HG03442 (cell line): ENCODE results near the gene TMCC2.
A peak's percentile ranks its signal among the peaks of the same experiment; 100 is the strongest.
"Not testable (repeated sequence)": the region's sequence is repeated elsewhere in the genome, so short reads cannot be mapped to it uniquely, and the experiment has no call there.

Experiments used
- ATAC-seq: cut with Tn5 transposase; IDR thresholded peaks from one replicate; pipeline ENCODE4 v1.9.1; 2021; ENCODE audit warnings: mild to moderate bottlenecking, moderate library complexity; ENCODE audit not compliant: unreplicated experiment

The TMCC2 gene

DNA sequence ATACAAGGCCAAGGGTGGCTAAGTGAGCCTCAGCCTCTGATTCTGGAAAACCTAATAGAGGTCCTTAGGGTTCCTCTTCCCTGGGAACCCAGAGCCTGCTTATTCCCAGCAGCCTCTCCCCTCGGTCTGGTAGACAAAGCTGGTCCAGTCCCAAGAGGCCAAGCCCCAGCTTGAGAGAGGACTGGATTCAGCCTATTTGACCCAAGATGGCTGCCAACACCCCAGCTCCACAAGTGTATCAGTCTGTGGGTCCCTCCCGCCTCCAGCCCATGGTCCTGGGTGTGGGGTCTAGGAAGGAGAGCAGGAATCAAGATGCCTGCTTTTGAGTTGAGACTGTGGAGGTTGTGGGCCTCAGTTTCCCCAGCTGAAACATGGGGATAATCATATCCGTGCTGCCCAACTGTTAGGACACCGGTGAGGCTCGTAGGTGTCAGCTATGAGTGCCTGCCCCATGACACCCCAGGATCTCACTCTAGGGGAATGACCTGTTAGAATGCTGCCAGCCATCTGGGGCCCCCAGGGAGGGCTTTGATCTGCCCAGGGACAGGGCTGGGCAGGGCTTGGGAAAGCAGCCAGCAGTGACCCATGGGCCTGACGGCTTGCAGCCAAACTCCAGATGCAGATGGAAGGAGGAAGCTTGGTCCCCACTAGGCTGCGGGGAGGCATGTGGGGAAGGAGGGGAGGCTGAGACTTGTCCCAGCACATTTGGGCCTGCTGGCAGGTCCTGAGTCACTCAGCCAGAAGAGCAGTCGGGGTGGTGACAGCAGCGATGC, 48.4 kb downstream of the TMCC2 start:
- no peak for ATAC-seq

DNA sequence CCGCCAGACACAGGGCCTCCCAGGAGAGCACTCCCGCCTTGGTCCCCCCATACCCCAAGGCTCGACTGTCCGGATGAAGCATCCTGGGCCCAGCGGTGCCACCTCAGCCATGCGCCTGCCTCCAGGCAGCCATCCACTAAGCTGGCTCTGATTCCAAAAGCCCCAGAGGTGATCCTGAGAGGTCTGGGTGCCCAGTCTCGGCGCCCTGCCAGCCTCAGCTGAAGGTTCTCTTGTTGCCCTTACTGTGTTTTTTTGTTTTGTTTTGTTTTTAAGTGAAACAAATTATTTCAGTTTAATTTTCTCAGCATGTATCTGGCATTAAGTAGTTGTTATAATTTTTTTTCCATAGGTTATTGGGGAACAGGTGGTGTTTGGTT, 48.9 kb downstream of the TMCC2 start:
- ATAC-seq, result no peak

DNA sequence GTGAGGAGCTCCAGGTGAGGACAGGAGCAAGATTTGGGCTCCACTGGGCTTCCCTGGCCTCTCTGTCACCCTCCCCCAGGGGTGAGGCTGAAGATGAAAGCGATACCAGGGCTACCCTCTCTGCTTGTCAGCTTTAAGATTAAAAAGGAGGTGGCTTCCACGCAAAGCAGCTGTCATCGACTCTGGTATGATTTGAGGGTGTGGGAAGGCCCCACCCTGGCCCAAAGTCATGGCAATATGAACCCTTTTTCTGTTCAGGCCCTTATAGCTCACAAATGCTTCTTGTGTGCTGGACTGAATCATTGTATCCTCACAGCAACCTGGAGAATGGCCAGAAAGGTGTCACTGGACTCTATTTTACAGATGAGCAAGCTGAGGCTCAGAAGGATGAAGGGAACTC, 52.2 kb downstream of the TMCC2 start:
- ATAC-seq, result no peak

DNA sequence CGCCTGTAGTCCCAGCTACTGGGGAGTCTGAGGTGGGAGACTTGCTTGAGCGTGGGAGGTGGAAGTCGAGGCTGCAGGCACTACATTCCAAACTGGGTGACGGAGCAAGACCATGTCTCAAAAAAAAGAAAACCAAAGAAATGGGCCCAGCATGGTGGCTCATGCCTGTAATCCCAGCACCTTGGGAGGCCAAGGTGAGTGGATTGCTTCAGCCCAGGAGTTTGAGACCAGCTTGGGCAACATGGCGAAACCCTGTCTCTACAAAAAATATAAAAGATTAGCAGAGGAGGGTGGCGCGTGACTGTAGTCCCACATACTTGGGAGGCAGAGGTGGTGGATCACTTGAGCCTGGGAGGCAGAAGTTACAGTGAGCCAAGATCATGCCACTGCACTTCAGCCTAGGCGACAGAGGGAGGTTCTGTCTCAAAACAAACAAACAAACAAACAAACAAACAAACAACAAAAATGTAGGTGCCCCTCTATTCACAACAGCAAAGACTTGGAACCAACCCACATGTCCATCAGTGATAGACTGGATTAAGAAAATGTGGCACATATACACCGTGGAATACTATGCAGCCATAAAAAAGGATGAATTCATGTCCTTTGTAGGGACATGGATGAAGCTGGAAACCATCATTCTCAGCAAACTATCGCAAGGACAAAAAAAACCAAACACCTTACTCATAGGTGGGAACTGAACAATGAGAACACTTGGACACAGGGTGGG, 53.1 kb downstream of the TMCC2 start:
- ATAC-seq, result not testable (repeated sequence)

DNA sequence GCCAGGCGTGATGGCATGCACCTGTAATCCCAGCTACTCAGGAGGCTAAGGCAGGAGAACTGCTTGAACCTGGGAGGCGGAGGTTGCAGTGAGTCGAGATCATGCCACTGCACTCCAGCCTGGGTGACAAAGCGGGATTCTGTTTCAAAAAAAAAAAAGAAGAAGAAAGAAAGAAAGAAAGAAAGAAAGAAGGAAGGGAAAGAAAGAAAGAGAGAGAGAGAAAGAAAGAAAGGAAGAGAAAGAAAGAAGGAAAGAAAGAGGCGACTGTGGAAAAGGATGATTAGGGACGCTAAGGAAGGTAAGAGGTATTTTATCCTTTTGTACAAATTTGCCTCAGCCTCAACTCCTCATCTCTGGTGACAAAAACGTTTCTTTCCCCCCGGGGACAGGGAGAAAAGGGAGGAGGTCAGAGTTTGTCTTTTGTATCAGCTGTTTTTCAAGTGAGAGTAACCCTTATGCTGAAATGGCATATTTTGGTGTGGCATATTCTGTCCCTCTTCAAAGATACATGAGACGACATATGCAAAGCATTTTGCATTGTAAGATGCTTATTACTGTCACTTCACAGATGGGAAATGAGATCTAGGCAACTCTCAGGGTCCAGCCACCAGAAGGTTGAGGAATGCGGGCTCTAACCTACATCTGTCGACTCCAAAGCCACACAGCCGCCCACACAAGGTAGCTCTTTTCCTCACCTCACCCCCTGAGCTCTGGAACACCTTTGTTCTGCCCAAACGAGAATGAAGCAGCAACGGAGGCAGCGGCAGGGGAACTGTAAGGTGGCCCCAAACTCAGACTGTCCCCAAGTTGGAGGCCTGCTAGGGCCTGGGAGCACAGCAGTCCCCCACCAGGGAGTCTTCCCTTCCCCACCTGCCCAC, 55.8 kb downstream of the TMCC2 start:
- no peak for ATAC-seq

DNA sequence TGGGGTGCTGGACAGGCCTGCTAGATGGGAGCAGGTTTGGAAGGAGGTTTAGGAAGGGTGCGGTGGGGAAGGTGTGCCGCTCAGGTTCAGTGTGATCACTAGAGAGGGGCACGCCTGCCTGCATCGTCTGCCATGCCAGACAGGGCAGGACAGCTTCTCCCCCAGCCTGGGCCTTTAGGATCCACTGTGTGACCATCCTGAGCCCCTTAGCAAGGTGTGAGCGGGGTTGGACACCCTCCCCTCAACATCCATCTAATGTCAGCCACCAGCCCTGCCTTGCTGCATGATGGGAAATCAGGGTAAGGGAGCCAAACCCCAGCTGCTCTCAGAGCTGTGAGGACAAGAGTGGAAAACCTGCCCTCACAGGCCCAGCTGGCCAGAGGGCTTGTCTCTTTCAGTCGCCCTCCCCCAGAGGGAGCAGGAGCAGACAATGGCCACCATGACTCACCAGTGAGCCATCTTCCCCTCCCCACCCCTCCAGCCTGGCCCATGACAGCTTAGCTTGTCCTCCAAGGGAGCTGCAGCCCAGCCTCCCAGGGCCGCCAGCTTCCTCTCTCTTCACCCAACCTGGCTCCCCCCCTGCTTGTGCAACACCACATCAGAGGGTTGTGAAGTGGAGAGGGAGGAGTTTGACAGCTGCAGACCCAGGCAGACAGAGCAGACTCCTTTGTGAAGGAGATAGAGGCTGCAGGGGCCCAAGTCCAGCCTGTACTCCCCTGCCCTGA, 56.8 kb downstream of the TMCC2 start:
- ATAC-seq, result no peak

DNA sequence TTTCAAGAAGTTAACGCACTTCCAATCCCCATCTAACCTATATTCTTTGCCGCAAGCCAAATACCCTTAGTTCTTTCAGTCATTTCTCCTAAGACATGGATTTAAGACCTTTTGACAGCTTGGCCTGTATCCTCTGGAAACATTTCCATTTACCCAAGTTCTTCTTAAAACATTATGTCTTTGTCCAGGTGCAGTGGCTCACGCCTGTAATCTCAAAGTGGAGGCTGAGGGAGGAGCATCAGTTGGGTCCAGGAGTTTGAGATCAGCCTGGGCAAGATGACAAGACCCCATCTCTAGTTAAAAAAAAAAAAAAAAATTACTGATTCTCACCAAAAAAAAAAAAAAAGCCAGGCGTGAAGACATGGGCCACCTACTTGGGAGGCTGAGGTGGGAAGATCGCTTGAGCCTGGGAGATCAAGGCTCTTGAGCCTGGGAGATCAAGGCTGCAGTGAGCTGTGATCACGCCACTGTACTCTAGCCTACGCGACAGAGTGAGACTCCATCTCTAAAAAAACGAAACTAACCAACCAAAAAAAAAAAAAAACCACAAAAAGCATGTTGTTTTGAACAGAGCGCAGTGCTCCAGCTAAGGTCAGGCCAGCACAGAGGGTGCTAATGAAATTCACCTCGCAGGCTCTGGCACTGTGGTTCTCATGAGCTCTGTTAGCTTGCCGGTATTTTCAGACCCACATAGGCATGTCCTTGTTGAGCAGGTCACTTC, 57.8 kb downstream of the TMCC2 start:
- peak; percentile 25 for ATAC-seq

DNA sequence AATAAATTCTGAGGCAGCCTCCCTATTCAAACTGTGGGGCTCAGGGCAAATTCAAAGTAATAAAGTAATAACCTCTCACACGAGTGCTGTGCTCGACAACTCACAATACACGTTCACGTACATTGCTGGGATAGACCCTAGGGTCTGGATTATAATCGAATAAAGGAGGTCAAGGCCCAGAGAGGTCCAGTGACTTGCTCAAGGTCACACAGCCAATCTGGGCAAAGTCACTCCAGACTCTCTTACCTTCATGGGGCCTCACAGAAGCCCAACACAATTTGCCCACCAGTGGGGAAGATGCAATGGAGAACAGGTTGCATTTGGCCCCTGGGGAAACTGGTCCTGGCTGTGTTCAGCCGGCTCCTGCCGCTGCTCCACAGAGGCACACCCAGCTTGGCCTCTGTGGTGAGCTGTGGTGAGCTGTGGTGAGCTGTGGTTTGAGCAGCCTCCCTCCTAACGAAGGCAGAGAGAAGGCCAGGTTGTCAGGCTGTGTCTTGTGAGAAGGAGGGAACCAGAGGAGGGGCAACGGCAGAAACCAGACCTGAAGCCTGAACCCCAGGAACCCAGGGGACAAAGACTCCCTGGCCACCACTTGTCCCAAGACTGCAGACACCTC, 58.7 kb downstream of the TMCC2 start:
- ATAC-seq, result peak; percentile 32

DNA sequence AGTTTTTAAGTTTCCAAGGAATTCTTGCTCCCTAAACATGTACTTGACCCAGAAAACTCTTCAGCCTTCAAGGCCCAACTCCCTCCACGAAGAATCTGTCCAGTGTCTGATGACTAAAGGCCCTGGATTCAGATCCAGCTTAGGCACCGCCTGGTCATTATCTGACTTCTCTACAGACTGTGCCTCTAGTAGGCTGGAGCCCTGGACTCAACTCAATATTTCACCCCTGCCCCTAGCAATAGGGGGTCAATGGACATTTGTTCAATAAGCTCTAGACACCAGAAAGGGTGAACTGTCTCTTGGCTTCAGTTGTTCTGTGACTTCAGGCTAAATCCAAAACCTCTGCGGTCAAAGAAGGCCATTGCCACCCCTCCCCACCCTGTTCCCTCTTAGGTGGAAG, 59.3 kb downstream of the TMCC2 start:
- no peak for ATAC-seq

DNA sequence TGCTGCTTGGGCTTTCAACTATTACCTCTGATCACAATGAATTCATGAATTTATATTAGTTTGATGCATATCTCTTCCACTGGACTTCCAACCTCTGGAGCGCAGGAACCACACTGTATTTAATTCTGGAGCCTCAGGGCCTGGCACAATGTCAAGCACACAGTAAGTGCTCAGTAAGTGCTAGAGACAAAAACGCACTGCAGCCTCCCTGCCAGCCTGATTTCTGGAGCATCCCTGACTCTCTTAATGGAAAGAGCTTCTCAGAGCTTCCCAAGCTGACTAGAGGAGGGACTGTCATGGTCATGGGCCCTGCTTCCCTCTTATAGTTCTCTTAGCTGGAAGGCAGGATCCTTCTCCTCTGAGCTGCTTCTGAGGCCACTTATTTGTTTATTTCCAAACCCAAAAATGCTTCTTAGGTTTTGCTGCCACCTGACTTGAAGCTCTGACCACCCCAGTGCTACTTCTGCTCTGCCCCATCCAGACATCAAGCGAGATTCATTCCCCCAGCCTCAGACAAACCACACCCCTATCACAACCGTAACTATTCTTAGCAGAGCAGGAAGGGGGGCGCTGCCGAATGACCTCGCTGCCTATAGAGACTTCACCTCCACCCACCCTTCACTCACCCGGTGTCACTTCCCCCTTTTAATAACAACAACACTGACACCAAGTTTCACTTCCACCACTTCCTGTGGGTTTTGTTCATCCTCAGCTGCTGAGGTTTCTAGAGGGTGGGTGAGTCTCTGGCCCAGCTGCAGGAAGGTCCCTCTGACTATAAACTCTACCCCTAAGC, 60.2 kb downstream of the TMCC2 start:
- peak; percentile 69 for ATAC-seq

DNA sequence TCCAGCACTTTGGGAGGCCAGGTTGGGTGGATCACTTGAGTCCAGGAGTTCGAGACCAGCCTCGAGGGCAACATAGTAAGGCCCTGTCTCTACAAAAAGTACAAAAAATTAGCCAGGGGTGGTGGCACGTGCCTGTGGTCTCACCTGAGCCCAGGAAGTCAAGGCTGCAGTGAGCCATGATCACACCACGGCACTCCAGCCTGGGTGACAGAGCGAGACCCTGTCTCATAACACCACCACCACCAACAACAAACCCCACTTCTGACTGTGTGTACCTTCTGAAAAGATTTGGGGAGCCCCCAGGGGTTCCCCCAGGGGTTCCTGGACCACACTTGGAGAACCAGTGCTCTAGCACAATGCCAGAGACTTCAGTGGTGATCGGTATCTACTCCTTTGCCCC, 63.9 kb downstream of the TMCC2 start:
- no peak for ATAC-seq

DNA sequence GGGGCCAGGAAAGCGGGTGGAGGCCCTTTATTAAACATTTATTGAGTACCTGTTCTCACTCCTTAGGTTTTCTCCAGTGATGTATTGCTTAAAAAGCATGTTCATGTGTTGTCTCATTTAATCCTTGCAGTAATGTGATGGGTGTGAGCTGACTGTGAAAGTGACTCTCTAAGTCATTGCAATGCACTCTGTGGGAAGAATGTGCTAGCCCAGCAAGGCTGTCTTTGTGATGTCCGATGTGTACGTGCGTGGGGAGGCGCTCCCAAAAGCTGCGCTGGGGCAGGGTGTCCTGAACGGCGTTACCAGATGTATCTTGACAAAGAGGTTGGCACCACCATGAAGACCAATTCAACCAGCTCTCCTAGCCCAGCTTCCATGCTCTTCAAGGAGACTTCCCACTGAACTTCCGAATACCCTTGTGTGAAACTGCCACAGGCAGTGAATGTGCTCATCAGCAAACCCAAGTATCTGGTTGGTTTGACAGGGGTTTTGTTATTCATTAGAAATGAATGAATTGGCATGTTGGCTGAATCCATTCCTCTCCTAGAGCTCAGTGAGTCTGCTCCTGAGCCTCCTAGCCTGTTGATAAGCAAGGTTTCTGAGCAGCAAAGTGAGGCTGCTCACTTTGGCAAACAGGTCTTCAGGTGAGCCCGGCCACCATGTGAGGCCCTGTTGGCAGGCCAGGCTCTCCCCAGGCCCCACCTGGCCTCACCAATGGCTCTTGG, 65.8 kb downstream of the TMCC2 start:
- no peak for ATAC-seq

DNA sequence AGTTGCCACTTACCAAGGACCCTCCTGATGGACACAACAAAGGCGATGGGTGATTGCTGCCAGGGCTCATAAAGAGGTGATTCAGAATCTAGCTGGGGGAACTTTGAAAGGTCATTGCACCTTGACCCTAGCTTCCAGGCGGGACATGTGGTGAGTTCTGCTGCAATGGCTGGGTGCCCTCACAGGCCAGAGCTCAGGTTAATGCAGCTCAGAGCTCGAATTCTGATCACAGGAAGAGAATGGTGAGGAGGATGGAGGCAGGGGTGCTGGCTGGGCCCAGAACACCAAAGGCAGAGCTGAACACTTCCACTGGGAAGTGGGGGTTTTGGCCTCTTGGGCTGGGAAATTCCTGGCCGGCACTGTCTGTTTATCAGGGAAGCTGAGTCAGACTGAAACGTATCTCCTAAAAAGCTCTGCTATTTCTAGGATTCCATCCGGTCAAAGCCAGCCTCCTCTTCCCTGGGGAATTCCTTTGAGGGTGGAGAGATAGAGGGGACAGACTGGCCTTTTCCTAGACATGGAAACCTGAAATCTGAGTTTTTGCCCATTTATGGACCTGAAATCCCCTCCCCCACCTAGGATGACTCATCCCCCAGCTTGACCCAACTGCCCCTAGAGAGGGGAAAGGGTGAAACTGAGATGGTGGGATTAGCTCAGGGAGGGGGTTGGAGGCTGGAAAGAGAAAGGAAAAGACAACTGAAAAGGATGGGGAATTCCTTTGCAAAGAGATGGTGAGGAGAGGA, 66.6 kb downstream of the TMCC2 start:
- no peak for ATAC-seq

DNA sequence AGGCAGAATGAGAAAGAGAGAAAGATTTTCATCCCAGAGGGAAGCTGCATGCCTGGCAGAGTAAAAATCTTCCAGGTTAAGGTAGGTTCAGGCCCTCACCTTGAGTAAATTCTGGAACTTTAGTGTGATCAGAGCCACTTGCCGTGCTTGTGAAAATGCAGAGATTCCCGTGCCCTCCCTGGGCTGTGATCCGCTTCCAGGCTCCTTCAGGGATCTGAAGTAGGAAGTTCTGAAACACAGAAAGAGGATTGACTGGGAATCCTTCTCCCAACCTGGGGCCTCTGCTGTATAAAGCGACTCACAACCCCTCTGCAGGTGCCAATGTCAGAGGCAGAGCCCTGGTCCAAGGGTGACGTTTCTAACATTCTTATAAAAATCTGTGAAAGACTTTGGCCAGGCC, 67.2 kb downstream of the TMCC2 start:
- ATAC-seq, result no peak

DNA sequence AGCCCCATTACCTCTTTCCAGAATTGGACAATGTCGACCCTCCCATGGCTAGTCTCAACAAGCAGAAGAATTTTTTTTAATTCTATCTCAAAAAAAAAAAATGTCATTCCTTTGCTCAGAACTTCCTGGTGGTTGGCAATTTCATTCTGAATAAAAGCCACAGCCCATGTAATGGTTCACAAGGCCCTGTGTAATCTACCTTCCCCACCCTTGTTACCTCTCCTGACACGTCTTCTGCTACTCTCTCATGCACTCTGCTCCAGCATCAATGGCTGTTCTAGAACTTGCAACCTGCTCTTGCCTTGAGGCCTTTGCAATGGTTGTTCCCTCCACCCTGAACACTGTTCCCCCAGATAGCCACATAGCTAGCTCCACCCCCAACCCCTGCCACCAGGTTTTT, 68.4 kb downstream of the TMCC2 start:
- no peak for ATAC-seq

DNA sequence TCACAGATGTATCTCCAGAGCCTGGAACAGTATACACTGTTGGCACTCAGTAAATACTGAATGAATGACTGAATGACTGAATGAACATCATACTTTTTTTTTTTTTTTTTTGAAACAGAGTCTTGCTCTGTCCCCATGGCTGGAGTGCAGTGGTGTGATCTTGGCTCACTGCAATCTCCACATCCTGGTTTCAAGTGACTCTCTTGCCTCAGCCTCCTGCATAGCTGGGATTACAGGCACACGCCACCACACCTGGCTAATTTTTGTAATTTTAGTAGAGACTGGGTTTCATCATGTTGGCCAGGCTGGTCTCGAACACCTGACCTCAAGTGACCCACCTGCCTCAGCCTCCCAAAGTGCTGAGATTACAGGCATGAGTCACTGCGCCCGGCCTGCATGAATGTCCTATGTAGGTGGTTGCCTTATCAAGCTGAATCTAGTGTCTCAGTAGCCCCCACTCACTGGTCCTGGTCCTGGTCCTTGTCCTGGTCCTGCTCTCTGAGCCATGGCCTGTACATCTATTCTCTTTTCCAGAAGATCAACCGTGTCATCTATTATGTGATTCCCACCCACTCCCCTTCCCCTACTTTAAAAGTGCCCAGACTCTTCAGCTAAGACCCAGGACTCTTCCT, 69.9 kb downstream of the TMCC2 start:
- ATAC-seq, result not testable (repeated sequence)
